Measurements from ENCODE around the gene LCN15. TPM values are rescaled to one million over a fixed set of nuclear protein-coding genes. Genes with fewer than 3 reads are reported as not detected.
"Not testable (repeated sequence)": the region's sequence is repeated elsewhere in the genome, so short reads cannot be mapped to it uniquely, and the experiment has no call there.

Gene LCN15
- total RNA-seq, 2 experiments from 2014 or later, result not detected

GRCh38 chr9:136786451-136786850 lies 22.1 kb upstream of the LCN15 start:
- POLR2A ChIA-PET, result no interaction called here
- Mint-ChIP-seq H3K9me3 (ENCODE audit: low read depth) (no peaks in the 10 kb centered on the region), H3K27ac (no peak overlapping the region), H3K4me1 (peaks cover 13% of the 10 kb centered on the region), H3K4me3 (no peak overlapping the region), H3K36me3 (ENCODE audit: low read depth) (no peaks in the 10 kb centered on the region), H3K27me3 (no peaks in the 10 kb centered on the region)
- CTCF ChIA-PET, result interaction anchor here (0.6 to 2.5 kb wide), 7 partner anchors 8 to 658 kb away, joined by 3 to 17 read pairs (median 3); no protein-coding TSS in a partner anchor
- no peak for DNase-seq
- ATAC-seq, result no peak
- intact Hi-C loops (cut with DNase I, micrococcal nuclease), result loop anchor here in 1 of 2 experiments (10.0 kb wide), 2 partner anchors 278 to 438 kb away; partner anchors contain the start of genes CYSRT1, RNF208 and RNF224

- not testable (repeated sequence) for DNase-seq; H3K27me3 Mint-ChIP-seq; H3K27ac Mint-ChIP-seq; H3K4me3 Mint-ChIP-seq; H3K36me3 Mint-ChIP-seq (ENCODE audit: low read depth); H3K9me3 Mint-ChIP-seq (ENCODE audit: low read depth); ATAC-seq
- ChIA-PET POLR2A (interaction anchor here (0.7 kb wide), 1 partner anchor 101 kb away, joined by 3 read pairs; no protein-coding TSS in a partner anchor), CTCF (interaction anchor here (0.6 to 2.5 kb wide), 6 partner anchors 8 to 149 kb away, joined by 3 to 17 read pairs (median 3); no protein-coding TSS in a partner anchor)
- H3K4me1 Mint-ChIP-seq, result peaks cover 13% of the 10 kb centered on the region
- intact Hi-C loops (cut with DNase I, micrococcal nuclease), result loop anchor here in 1 of 2 experiments (10.0 kb wide), 2 partner anchors 279 to 439 kb away; partner anchors contain the start of genes CYSRT1, RNF208 and RNF224
Observed at GRCh38 chr9:136785565-136786355, 21.4 kb upstream of the LCN15 start.

GRCh38 chr9:136784997-136785361 lies 20.7 kb upstream of the LCN15 start:
- H3K4me1 Mint-ChIP-seq, result peaks cover 9% of the 10 kb centered on the region
- CTCF ChIA-PET, result interaction anchor here (0.9 to 1.1 kb wide), 2 partner anchors 56 to 136 kb away, joined by 3 to 4 read pairs; no protein-coding TSS in a partner anchor
- H3K9me3 Mint-ChIP-seq (ENCODE audit: low read depth), result no peaks in the 10 kb centered on the region
- DNase-seq, result no peak
- POLR2A ChIA-PET, result no interaction called here
- H3K4me3 Mint-ChIP-seq, result no peak overlapping the region
- ATAC-seq, result no peak
- no peaks in the 10 kb centered on the region for H3K36me3 Mint-ChIP-seq (ENCODE audit: low read depth)
- H3K27me3 Mint-ChIP-seq, result no peaks in the 10 kb centered on the region
- H3K27ac Mint-ChIP-seq, result no peak overlapping the region
- intact Hi-C loops (cut with DNase I, micrococcal nuclease), result loop anchor here (1.0 to 10.0 kb wide), 4 partner anchors 15 to 440 kb away; partner anchors contain the start of genes CYSRT1 (in 1 of the 2), RNF208 (in 1 of the 2) and RNF224 (in 1 of the 2)

- H3K27me3 Mint-ChIP-seq, result peaks cover under 1% of the 10 kb centered on the region
- DNase-seq, result no peak
- H3K9me3 Mint-ChIP-seq (ENCODE audit: low read depth), result no peaks in the 10 kb centered on the region
- intact Hi-C loops (cut with DNase I, micrococcal nuclease), result loop anchor here (1.0 to 10.0 kb wide), 4 partner anchors 14 to 440 kb away; partner anchors contain the start of genes CYSRT1 (in 1 of the 2), RNF208 (in 1 of the 2) and RNF224 (in 1 of the 2)
- CTCF ChIA-PET, result interaction anchor here (0.9 kb wide), 1 partner anchor 13 kb away, joined by 3 read pairs; no protein-coding TSS in a partner anchor
- no peak for ATAC-seq
- H3K4me1 Mint-ChIP-seq, result peaks cover 9% of the 10 kb centered on the region
- POLR2A ChIA-PET, result no interaction called here
- no peaks in the 10 kb centered on the region for H3K36me3 Mint-ChIP-seq (ENCODE audit: low read depth)
- no peak overlapping the region for H3K4me3 Mint-ChIP-seq
- no peak overlapping the region for H3K27ac Mint-ChIP-seq
Observed at GRCh38 chr9:136784249-136784996, 20.1 kb upstream of the LCN15 start.

- no peak overlapping the region for H3K4me3 Mint-ChIP-seq
- ATAC-seq (no peak), DNase-seq (no peak)
- intact Hi-C loops (cut with DNase I, micrococcal nuclease), result loop anchor here in 1 of 2 experiments (10.0 kb wide), 2 partner anchors 282 to 442 kb away; partner anchors contain the start of genes CYSRT1, RNF208 and RNF224
- no peaks in the 10 kb centered on the region for H3K36me3 Mint-ChIP-seq (ENCODE audit: low read depth)
- ChIA-PET POLR2A (no interaction called here), CTCF (no interaction called here)
- H3K27me3 Mint-ChIP-seq, result peaks cover 7% of the 10 kb centered on the region
- no peaks in the 10 kb centered on the region for H3K9me3 Mint-ChIP-seq (ENCODE audit: low read depth)
- no peaks in the 10 kb centered on the region for H3K4me1 Mint-ChIP-seq
- no peak overlapping the region for H3K27ac Mint-ChIP-seq
Observed at GRCh38 chr9:136782452-136782851, 18.1 kb upstream of the LCN15 start.

- ATAC-seq, result no peak
- no peaks in the 10 kb centered on the region for H3K4me1 Mint-ChIP-seq
- intact Hi-C loops (cut with DNase I, micrococcal nuclease), result loop anchor here in 1 of 2 experiments (10.0 kb wide), 2 partner anchors 285 to 445 kb away; partner anchors contain the start of genes CYSRT1, RNF208 and RNF224
- no peaks in the 10 kb centered on the region for H3K36me3 Mint-ChIP-seq (ENCODE audit: low read depth)
- no peak overlapping the region for H3K4me3 Mint-ChIP-seq
- DNase-seq, result no peak
- CTCF ChIA-PET, result interaction anchor here (0.6 to 1.0 kb wide), 2 partner anchors 14 to 22 kb away, joined by 3 to 4 read pairs; partner anchors contain the start of gene LCN8
- H3K27me3 Mint-ChIP-seq, result peaks cover 10% of the 10 kb centered on the region
- POLR2A ChIA-PET, result no interaction called here
- H3K9me3 Mint-ChIP-seq (ENCODE audit: low read depth), result no peaks in the 10 kb centered on the region
- H3K27ac Mint-ChIP-seq, result no peak overlapping the region
Observed at GRCh38 chr9:136779808-136780207, 15.5 kb upstream of the LCN15 start.

GRCh38 chr9:136777359-136777758 lies 13.0 kb upstream of the LCN15 start:
- Mint-ChIP-seq H3K36me3 (ENCODE audit: low read depth) (no peaks in the 10 kb centered on the region), H3K27me3 (peaks cover 10% of the 10 kb centered on the region), H3K27ac (peak overlapping the region; percentile 4), H3K4me1 (no peaks in the 10 kb centered on the region), H3K4me3 (no peak overlapping the region), H3K9me3 (ENCODE audit: low read depth) (peaks cover 8% of the 10 kb centered on the region)
- POLR2A ChIA-PET, result no interaction called here
- CTCF ChIA-PET, result interaction anchor here (0.6 to 2.9 kb wide), 9 partner anchors 9 to 283 kb away, joined by 3 to 19 read pairs (median 8); partner anchors contain the start of gene LCN8
- ATAC-seq (no peak), DNase-seq (no peak)
- intact Hi-C loops (cut with DNase I, micrococcal nuclease), result no loop called here

GRCh38 chr9:136776947-136777346 lies 12.6 kb upstream of the LCN15 start:
- H3K36me3 Mint-ChIP-seq (ENCODE audit: low read depth), result no peaks in the 10 kb centered on the region
- H3K27me3 Mint-ChIP-seq, result peaks cover 10% of the 10 kb centered on the region
- CTCF ChIA-PET, result interaction anchor here (1.0 to 2.9 kb wide), 7 partner anchors 9 to 258 kb away, joined by 4 to 19 read pairs (median 10); partner anchors contain the start of gene LCN8
- ATAC-seq (no peak), DNase-seq (no peak)
- peak overlapping the region; percentile 4 for H3K27ac Mint-ChIP-seq
- H3K4me3 Mint-ChIP-seq, result no peak overlapping the region
- intact Hi-C loops (cut with DNase I, micrococcal nuclease), result no loop called here
- H3K9me3 Mint-ChIP-seq (ENCODE audit: low read depth), result peaks cover 8% of the 10 kb centered on the region
- no peaks in the 10 kb centered on the region for H3K4me1 Mint-ChIP-seq
- POLR2A ChIA-PET, result no interaction called here

GRCh38 chr9:136775191-136775590 lies 10.9 kb upstream of the LCN15 start:
- Mint-ChIP-seq H3K27me3 (peaks cover 10% of the 10 kb centered on the region), H3K4me3 (no peak overlapping the region), H3K9me3 (ENCODE audit: low read depth) (peaks cover 8% of the 10 kb centered on the region), H3K36me3 (ENCODE audit: low read depth) (no peaks in the 10 kb centered on the region), H3K27ac (no peak overlapping the region), H3K4me1 (no peaks in the 10 kb centered on the region)
- ChIA-PET CTCF (no interaction called here), POLR2A (no interaction called here)
- intact Hi-C loops (cut with DNase I, micrococcal nuclease), result no loop called here
- ATAC-seq, result no peak
- DNase-seq, result no peak

- POLR2A ChIA-PET, result no interaction called here
Observed at GRCh38 chr9:136774416-136775045, 10.2 kb upstream of the LCN15 start.

More at GRCh38 chr9:136774416-136775045, 10.2 kb upstream of the LCN15 start:
- intact Hi-C loops (cut with DNase I, micrococcal nuclease), result no loop called here
- CTCF ChIA-PET, result no interaction called here
- no peak overlapping the region for H3K27ac Mint-ChIP-seq
- ATAC-seq, result no peak
- H3K27me3 Mint-ChIP-seq, result peaks cover 10% of the 10 kb centered on the region
- DNase-seq, result no peak
- no peaks in the 10 kb centered on the region for H3K36me3 Mint-ChIP-seq (ENCODE audit: low read depth)
- peaks cover 8% of the 10 kb centered on the region for H3K9me3 Mint-ChIP-seq (ENCODE audit: low read depth)
- no peak overlapping the region for H3K4me3 Mint-ChIP-seq
- H3K4me1 Mint-ChIP-seq, result peaks cover 2% of the 10 kb centered on the region

Measured in activated CD4-positive, alpha-beta T cell treated with anti-CD3 and anti-CD28 coated beads for 36 hours (primary cell).